Cortex of kidney (tissue), 1 donor: Measurements from ENCODE around the gene DCXR.

Source experiments
- DNase-seq: peaks from one replicate; lab custom pipeline; 2025; lab: John Stamatoyannopoulos, UW

Gene DCXR

DNA sequence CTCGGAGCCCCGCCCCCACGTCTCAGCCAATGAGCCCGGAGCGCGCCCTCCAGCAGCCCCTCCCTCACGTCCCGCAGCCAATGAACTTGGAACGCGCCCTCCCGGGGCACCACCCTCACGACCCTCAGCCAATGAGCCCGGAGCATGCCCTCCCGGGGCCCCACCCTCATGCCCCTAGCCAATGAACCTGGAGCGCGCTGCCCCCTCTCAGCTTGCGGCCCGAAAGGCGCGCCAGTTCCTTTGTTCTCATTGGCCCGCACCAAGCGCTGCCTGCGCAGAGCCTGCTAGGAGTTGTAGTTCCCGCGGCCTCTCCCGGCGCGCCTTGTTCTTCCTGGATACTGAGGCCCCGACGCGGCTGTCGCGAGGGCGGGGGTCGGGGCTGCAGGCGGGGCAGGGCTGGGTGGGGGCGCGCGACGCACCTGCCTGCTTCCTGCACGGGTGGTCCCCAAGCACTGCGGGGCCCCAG, 14.5 kb downstream of the DCXR start, which contains the start of gene LRRC45:
TSS of gene LRRC45 (plus strand) at position 325 of the 466 bp plus-strand sequence. CDS start 339 bp downstream, outside the sequence.
- DNase-seq: peak; percentile 88

DNA sequence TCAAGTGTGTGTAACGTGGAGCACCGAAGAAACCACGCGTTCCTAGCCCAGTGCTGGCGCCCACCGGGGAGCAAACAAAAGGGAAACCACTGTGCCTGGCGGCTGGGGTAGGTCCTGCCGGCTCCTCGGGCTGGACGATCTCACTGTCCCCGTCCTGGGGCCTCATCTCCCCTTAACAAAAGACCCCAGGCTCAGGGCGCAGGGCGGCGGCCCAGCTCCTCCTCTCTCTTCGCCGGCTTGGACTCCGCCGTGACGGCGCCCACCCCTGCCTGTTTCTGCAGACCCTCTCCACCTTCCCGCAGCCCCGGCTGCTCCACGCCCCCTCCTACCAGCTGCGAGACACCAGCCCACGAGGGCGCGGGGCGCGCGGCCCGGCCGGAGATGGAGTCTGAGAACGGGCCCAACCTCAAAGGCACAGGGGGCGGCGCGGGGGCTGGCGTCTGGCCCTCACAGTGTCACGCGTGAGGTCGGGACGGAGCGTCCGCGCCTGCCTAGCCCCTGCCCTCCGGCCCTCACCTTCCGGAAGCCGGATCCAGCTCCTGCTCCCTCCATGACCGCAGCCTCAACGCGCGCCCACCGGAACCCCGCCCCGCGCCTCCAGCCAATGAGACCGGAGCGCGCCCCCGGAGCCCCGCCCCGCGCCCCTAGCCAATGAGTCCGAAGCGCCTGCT, 15.1 kb downstream of the DCXR start, which contains the start of gene CENPX:
TSS of gene CENPX (minus strand) at position 569 of the 671 bp plus-strand sequence. CDS start at position 552, 17 bp downstream.
- DNase-seq: no peak

DNA sequence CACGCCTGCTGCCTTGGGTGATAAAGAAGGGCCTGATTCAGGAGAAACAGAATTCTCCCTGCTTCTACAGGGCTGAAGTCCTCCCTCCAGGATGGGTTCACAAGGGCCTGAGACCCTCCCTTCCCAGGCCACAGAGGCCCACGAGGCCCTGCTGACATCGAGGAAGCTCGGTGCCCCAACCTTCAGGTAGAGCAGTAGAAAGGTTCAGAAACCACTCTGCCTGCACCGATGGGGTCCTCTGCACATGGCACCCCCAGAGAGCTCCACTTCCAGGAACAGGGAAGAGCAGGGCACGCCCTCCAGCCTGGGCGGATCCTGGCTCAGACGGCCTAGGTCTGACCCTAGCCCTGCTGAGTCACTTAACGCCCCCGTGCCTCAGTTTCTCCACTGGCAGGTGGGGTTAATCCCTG, 15.6 kb downstream of the DCXR start:
- DNase-seq: no peak

DNA sequence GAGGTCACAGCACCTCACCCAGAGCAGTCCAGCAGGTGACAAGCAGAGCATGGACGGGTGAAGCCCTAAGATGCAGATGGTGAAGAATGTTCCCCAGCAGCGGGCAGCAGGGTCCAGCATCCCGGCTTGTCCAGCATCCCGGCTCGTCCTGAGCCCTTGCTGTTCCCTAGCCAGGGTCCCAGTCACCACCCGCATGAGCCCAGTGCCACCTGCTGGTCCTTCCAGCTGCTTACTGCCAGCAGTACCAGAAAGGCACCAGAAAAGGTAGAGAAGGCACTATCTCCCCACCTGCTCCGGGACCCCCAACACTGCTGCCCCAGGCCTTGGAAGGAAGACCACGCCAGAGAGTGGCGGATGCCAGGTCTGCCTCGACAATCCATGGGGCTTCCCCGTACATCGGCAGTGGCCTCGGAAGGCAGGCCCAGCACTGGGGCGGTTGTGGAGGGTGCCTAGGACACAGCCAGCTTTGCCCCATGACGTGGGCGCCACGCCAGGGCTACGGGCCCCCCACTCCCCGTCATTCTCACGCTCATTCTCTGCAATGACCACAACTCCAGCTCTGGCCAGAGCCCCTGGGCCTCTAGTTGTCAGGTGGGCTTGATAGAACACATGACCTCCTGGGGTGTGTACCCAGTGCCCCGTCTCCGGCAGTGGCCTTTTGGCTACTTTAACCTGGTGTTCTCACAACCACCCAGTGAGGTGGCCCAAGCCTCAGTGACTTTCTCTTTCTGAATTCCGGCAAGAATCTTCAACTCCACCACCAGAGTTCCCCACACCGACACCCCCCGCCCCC, 16.2 kb downstream of the DCXR start:
- no peak for DNase-seq

DNA sequence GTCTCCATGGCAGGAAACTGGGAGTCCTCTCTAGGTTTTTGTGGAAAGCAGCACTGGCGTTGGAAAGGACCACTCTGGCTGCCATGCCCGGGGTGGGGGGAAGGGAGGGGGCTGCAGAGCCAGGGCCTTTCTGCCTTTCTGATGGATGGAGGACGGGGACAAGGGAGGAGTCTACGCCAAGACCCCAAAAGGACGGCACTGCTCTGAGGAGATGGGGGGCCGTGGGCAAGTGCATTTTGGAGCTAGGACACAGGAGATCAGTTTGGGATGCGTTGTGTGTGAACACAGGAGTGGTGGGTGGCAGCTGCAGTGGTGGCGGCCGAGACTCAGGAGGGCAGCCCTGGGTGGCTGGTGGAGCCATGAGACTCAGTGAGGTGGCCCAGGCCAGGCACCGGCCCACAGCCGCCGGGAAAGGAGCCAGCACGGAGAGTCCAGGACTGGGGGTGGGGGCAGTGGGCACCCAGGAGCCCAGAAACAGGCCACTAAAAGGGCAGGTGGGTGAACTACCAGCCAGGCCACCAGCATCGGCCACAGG, 16.9 kb downstream of the DCXR start:
- DNase-seq: no peak

DNA sequence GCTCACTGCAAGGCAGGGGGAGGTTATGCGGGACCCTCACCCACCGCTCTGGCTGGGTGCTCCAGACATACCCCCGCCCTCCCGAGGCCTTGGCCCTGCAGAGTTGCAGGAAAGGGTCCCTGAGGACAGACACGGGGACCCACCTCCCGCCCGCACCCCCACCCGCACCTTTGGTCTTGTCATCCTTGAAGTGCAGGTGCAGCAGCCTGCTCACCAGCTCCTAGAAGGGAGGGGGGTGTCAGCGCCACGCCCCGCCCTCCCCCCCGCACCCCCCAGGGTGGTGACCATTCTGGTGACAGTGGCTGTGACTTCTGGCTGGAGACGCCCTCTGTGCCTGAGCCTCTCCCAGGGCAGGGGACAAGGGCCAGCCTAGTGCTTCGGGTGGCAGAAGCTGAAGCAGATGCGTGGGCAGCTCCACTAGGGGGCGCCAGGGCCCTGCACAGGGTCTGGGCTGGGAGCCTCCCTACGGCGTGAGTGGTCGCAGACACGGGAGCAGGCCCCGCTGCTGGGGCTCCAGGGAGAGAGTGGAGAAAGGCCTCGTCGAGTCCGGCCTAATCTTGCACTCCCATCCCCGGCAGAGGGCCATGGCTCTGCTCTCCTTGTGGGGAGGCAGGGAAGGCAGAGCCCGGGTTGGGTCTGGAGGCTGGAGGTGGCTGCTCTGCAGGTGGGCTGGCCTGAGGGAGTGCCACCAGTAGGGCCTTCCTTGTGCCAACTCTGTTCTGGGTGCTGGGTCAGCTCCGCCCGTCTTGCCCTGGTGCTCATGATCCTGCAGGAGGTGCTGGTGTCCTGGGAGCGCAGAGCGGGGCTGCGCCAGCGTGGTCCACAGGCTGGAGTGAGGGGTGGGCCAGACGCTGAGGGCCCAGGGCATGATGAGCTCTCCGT, 17.6 kb downstream of the DCXR start:
- DNase-seq: no peak

DNA sequence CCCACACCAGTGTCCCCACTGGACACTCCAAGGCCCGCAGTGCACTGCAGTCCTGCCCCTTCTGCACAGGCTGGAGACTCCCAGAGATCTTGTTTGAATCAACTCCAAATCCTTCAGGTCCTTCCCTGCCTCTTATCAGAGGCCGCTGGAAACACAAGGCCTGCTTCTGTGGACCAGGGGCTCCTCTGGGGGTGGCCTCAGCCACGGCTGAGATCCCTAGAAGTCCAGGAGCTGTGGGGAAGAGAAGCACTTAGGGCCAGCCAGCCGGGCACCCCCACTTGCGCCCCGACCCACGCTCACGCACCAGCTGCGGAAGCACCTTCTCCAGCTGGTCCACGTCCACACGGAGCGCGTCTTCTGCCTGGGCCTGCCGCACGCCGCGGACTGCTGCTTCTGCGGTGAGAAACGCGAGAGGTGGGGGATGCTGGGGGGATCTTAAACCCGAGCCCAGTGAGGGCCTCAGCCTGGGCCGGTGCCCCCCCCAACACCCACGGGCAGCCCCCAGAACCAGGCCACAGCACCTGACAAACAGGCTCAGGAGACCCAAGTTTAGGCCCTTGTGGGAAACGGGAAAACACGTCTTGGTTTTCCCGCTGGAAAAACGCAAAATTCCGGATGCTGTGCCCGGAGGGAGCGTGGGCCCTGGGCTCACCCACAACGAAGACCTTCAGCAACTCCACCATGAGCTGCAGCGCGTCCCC, 18.4 kb downstream of the DCXR start:
- DNase-seq: no peak

DNA sequence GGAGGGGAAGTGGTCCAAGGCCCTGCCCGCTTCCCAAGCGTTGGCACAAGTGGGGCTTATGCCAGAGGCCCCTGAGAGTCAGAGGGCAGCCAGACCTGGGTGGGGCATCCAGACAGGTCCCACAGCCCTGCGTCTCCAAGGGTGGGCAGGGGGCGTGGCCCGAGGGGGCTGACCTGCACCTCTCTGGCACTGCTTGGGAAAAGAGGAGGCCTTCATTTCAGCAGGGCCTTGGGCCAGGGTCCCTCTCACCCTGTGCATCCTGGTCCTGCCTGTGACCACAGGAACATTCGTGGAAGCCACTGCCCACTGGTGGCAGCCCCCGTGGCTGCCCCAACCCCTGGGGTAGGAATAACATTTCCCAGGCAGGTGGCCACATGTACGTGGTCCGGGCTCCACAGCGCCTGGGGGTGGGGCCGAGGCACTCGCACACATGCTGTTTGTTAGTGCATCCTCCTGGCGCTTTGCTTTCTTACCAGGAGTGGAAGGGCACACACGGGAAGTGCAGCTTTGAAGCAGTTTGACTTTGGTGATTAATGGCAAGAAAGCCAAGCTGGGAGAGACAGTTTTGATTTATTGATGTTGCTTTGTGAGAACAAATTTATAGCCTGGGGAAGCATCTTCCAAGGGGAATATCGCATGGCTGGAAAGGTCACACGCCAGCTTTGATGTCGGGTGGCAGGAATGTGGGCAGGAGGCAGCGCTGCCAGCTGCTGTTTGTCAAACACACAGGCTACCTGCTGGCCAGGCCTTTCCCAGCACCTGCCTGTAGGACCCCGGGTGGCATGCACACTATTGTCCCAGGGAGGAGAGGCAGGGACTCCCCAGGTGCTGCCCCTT, 19.1 kb downstream of the DCXR start:
- DNase-seq: no peak

DNA sequence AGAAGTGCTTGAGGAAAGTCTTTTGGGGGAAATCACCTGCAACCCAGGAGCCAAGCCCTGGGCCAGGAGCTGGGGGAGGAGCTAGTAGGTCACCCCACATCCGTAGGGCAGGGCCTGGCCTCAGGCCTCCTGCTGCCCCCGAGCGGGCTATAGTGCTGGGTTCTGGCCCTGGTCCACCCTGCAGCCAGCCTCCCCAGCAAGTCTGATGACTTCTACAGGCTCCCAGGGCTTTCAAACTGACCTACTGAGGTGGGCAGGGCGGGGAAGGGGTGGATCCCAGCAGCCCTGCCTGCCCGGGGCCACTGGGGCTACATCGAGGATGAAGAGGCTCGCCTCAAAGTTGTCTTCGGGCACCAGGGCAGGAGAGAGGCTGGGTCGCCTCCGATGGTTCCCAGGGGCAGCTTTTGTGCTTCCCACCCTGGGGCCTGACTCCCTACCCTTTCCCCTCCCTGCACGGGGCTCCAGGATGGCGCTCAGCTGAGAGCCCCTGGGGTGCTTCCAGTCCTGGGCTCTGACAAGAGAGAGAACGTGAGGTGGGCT, 19.8 kb downstream of the DCXR start:
- no peak for DNase-seq

DNA sequence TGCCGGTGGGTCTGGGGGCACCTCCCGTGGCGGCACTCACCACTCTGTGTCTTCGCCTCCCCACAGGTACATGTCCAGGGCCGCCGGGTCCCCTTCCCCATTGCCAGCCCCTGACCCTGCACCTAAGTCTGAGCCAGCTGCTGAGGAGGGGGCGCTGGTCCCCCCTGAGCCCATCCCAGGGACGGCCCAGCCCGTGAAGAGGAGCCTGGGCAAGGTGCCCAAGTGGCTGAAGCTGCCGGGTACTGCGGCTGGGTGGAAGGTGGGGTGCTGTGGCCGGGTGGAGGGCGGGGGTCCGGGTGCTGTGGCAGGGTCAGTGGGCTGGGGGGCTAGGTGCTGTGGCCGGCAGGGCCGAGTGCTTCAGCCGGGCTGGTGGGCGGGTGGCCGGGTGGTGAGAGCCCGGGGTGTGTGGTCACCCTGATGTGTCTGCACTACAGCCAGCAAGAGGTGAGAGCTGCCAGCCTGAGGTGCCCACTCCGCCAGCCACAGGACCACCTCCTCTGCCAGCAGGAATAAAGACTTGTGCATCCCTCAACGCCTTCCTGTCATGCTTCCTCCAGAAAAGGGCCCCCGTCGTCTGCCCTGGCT, 20.5 kb downstream of the DCXR start:
- no peak for DNase-seq

DNA sequence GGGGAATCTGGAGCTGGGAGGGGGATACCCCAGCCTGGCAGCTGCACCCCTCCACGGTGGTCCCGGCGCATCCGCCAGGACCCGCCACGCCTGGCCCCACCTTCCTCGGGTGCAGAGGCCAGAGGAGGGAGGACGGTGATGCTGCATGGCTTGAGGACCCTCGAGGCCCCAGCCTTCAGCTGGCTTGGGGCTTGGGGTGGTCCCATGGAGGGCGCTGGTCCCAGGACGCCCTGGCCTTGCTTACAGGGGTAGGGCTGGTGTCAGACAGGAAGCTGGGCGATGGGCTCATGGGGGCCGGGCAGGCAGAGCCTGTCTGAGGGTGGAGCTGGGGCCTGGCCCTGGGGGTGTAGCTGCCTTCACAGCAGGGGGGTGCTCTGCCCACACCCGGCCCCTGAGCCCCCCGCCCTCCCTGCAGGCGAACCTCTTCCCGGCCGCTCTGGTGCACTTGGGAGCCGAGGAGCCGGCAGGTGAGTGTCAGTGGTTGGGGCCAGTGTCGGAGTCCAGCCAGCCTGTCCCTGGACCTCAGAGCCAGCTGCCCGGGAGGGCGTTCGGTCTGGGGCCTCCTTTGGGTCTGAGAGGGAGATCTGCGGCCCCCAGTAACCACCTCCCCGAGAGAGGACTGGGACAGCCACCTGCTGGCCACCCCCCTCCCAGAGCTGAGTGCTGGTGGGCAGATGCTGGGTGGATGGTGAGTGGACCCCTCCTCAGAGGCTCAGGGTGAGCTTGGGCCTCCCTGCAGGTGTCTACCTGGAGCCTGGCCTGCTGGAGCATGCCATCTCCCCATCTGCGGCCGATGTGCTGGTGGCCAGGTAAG, 21.2 kb downstream of the DCXR start:
- DNase-seq: no peak

DNA sequence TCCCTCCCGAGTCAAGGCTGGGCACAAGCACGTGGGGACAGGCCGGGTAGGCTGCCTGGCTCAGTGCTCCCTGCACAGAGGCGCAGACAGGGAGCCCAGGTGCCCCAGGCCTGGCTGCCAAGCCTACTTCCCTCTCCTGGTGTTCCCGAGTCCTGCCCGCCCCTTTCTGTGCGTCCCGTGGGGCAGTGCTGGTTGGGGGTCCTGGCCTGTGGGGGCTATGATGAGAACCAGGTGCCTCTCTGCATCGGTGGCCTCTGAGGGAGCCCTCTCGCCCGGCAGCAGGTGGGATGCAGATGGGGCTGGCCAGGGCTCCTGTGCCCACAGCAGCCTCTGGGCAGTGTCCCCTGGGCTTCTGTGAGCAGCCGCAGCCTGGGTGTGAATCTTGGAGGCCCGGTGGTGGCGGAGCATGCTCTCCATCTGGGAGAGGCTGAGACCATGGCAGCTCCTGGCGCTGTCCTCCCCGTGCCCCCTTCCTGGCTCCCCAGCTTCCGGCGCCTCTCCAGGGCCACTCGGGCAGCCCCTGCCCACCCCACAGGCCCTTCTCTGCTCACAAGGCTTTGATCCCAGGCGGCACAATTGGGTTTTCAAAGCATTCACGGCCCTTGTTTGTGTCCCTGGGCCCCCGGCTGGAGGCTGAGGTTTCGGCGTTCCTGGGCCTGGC, 22.1 kb downstream of the DCXR start:
- no peak for DNase-seq

DNA sequence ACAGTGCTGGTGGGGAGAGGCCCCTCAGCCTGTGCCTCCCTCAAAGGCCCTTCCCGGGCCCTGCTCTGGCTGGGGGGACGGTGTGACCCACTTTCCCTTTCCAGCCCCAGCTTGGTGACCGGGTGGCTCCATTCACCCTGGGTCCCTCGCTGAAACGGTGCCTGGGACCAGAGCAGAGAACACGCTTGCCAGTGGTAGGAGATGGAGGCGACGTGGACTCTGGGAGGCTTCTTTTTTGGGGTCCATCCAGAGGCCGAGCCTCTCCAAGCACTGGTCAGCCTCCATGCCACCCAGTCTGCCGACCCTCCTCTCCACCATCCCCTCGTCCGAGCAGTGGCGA, 22.6 kb downstream of the DCXR start:
- no peak for DNase-seq

DNA sequence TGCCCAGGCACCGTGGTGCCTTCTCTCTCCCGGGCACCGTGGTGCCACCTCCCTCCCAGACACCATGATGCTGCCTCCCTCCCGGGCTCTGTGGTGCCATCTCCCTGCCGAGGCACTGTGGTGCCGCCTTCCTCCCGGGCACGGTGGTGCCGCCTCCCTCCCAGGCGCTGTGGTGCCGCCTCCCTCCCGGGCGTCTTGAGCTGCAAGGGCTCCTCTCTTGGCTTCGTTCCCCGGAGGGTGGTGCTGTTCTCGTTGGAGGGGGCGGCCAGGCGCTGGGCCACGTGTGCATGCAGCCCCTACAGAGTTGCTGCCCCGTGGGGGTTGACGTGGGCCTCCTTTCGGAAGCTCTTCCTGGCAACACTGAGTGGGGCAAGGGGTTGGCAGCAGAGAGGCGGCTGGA, 23.1 kb downstream of the DCXR start:
- DNase-seq: no peak

DNA sequence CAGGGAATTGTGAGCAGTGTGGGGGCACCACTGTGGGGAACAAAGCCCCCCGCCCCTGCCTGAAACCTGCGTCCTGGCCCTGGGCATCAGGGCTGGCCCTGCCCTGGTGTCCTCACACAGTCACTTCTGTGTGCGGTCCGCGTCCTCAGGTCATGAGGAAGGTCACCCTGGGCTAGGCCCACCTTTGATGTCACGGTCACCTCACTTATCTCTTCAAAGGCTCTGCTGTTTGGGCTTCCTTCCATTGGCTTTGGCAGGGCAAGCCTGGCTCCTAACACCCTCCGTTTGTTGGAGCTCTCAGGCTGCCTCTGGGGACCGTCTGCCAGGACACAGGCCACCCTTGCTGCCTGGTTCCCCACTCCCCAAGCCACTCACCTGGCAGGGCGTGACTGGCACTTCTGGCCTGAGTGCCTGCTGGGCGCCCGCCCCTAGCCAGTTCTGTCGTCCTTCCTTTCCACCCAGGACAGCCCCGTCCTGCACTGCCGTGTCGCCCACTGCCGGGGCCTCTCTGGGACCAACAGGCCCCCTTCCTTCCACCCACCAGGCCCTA, 23.6 kb downstream of the DCXR start:
- no peak for DNase-seq

DNA sequence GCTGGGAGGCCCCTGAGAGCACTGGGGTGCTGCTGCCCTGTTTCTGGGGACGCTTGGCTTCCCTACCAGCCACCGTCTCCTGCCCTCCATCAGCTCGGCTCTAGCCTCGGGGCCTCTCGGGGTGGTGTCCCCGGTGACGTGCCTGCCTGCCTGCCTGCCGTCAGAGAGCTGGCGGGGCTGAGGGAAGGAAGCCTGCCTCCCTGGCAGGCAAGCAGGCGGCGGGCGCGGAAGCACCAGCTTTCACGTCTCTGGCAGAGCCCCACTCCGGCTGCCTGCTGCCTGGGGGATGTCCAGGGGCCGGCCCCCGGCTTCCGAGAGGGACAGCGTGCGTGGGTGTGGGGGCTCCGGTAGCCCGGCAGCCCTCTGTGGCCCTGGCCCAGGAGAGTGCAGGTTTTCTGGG, 24.2 kb downstream of the DCXR start:
- DNase-seq: no peak

DNA sequence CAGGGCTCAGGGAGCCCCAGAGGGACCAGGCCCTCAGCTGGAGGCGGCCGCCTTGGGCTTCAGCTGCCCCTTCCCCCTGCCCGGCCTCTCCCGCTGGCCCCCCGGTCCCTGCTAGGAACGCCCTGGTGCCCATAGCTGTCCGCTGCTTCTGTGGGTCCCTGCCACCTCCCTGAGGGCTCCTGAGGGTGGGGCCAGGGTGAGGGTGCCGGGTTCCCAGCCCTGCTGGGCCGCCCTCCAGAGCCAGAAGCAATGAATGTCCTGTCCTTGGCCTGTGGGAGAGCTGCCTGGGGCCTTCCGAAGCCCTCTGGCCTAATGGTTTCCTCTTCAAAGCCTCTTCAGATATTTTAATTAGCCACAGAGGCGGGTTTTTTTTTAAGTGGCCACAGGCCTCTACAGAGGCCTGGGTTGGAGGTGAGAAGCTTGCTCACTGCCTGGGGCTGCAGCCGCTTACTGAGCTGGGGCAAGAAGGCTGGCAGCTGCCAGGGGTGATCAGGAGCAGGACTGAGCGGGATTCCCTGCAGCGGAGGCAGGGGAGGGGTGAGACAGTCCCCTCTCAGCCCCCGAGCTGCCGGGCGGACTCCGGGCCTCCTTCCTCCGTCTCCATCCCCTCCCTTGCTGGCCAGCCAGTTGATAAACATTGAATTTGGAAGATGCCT, 24.7 kb downstream of the DCXR start:
- no peak for DNase-seq

DNA sequence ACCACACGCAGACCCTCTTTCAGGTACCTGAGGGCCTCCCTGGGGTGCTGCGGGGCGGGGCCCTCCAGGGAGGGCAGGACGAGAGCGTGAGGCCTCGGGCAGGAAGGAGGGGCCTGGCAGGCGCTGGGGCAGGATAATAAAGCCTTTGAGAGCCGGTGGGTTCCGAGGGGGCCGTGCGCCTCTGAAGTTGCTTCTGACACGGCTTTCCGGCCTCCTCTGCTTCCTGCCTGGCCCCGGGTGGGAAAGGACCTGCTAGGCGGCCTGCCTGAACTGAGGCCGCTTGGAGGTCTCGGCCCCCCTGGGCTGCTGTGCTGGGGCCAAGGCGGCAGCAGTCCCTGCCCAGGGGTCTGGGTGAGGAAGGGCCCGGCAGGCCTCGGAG, 25.2 kb downstream of the DCXR start:
- no peak for DNase-seq
